HepG2 (cell line): ENCODE data around the gene SNX15. TPM values are rescaled to one million over a fixed set of nuclear protein-coding genes. Genes with fewer than 3 reads are reported as not detected.

Experiments
- ATAC-seq: fragments of 200-7000 bp; cut with Tn5 transposase; 3 replicates; pipeline ENCODE4 v1.9.1; 2020; ENCODE audit warnings: mild to moderate bottlenecking, moderate library complexity
- BruUV-seq: library from RNA; stranded (reverse); fragments of 400-500 nt; replicated peaks from 2 replicates; lab custom pipeline; 2021; lab: Mats Ljungman, UMichigan
- CTCF ChIA-PET: fragments of 300-600 bp; formaldehyde crosslinking; extraction: SDS; loops from one replicate; lab custom pipeline; 2021; ENCODE audit warnings: low total read pairs, inconsistent platforms, low intra/inter-chr PET ratio; lab: Yijun Ruan, JAX
- POLR2A ChIA-PET: fragments of 350-600 bp; sonication (Branson Sonifier 250); formaldehyde crosslinking; loops from one replicate; lab custom pipeline; 2020; ENCODE audit warnings: antibody characterized with exemption, inconsistent platforms; lab: Yijun Ruan, JAX
- DNase-seq: peaks from one replicate; pipeline ENCODE4 v3.0.0-alpha.2; 2015; ENCODE audit warnings: low spot score
- FAIRE-seq: peaks from 3 replicates; lab custom pipeline; 2011; peaks lifted over from hg19 to GRCh38; lab: Jason Lieb, UNC
- H2AFZ ChIP-seq: one replicate; pipeline ENCODE4 v1.6.1; 2011; ENCODE audit warnings: low read length, inconsistent platforms
- H3K27ac ChIP-seq: fragments of 300-600 bp; 3 replicates; pipeline ENCODE4 v1.8.0; 2011; ENCODE audit warnings: mixed run types, mild to moderate bottlenecking, mixed read lengths, low read length, inconsistent platforms; ENCODE audit not compliant: insufficient read depth; ENCODE audit errors: extremely low read length
- H3K27me3 ChIP-seq, 2 experiments: fragments of 200-600 bp in 1 of 2; 2 replicates in 1 of 2; 3 replicates in 1 of 2; pipeline versions ENCODE4 v1.6.0 to v1.8.0; 2011; ENCODE audit warnings: low read length in 2 of 2, mild to moderate bottlenecking in 2 of 2, moderate library complexity in 2 of 2, inconsistent platforms in 1 of 2; ENCODE audit not compliant: insufficient read depth in 2 of 2, control insufficient read depth in 1 of 2
- H3K36me3 ChIP-seq, 2 experiments: fragments of 200-600 bp in 1 of 2; replicated peaks in 1 of 2; 2 replicates in 1 of 2; 3 replicates in 1 of 2; pipeline versions ENCODE4 v1.5.1 to v1.8.0; 2011; ENCODE audit warnings: low read length in 2 of 2, inconsistent platforms in 1 of 2; ENCODE audit not compliant: insufficient read depth in 2 of 2, control insufficient read depth in 1 of 2
- H3K4me1 ChIP-seq: 2 replicates; pipeline ENCODE4 v1.5.1; 2012; ENCODE audit warnings: low read length, inconsistent platforms; ENCODE audit not compliant: insufficient read depth
- H3K4me2 ChIP-seq: 2 replicates; pipeline ENCODE4 v1.6.0; 2011; ENCODE audit warnings: low read depth, low read length, inconsistent platforms
- H3K4me3 ChIP-seq, 3 experiments: fragments of 200-600 bp in 1 of 3; sonication (generic), shearing (Covaris generic) in 1 of 3; replicated peaks in 1 of 3; 2 replicates each; pipeline ENCODE4 v1.5.1; 2011 to 2016; ENCODE audit warnings: low read length in 3 of 3, inconsistent platforms in 2 of 3, low read depth in 2 of 3, mild to moderate bottlenecking in 2 of 3, control low read depth in 1 of 3, mixed read lengths in 1 of 3; ENCODE audit not compliant: insufficient read depth in 1 of 3
- H3K79me2 ChIP-seq: one replicate; pipeline ENCODE4 v1.6.1; 2011; ENCODE audit warnings: low read length, inconsistent platforms; ENCODE audit not compliant: insufficient read depth
- H3K9ac ChIP-seq: 2 replicates; pipeline ENCODE4 v1.6.0; 2011; ENCODE audit warnings: mild to moderate bottlenecking, low read depth, low read length, inconsistent platforms; ENCODE audit not compliant: insufficient read depth
- H3K9me3 ChIP-seq: 2 replicates; pipeline ENCODE4 v1.5.1; 2012; ENCODE audit warnings: mild to moderate bottlenecking, low read length
- H4K20me1 ChIP-seq: 2 replicates; pipeline ENCODE4 v1.6.0; 2011; ENCODE audit warnings: inconsistent platforms, mild to moderate bottlenecking, low read length, moderate library complexity; ENCODE audit not compliant: insufficient read depth
- HNF4G ChIP-seq, 2 experiments: sonication (generic) in 1 of 2; formaldehyde crosslinking in 1 of 2; IDR thresholded peaks; 2 replicates each; pipeline versions ENCODE4 v1.4.0 to v1.6.1; 2011 to 2020; ENCODE audit warnings: borderline replicate concordance in 2 of 2, low read depth in 2 of 2, mild to moderate bottlenecking in 2 of 2, low read length in 1 of 2, missing genetic modification reagents in 1 of 2, moderate library complexity in 1 of 2
- NFKBIZ ChIP-seq: IDR thresholded peaks from 2 replicates; pipeline ENCODE4 v1.6.1; 2018; ENCODE audit warnings: missing genetic modification reagents, missing compliant biosample characterization
- PHF8 ChIP-seq: sonication (generic); formaldehyde crosslinking; IDR thresholded peaks from 2 replicates; pipeline ENCODE4 v1.5.0; 2020; ENCODE audit warnings: missing genetic modification reagents
- SIN3B ChIP-seq: fragments of 150-350 bp; IDR thresholded peaks from 2 replicates; pipeline ENCODE4 v1.6.1; 2014; ENCODE audit warnings: low read length
- ZFP1 ChIP-seq: IDR thresholded peaks from 2 replicates; pipeline ENCODE4 v1.6.1; 2016
- ZHX1 ChIP-seq: sonication (generic); formaldehyde crosslinking; IDR thresholded peaks from 2 replicates; pipeline ENCODE4 v1.8.1; 2022; ENCODE audit warnings: low read depth, mild to moderate bottlenecking, missing genetic modification reagents
- ZNF3 ChIP-seq: IDR thresholded peaks from 2 replicates; pipeline ENCODE4 v1.7.0; 2017; ENCODE audit warnings: inconsistent platforms
- ZNF512B ChIP-seq: sonication (generic); formaldehyde crosslinking; IDR thresholded peaks from 2 replicates; pipeline ENCODE4 v1.5.1; 2020; ENCODE audit warnings: missing genetic modification reagents, mild to moderate bottlenecking, borderline replicate concordance
- WGBS: methylation state at CpG from one replicate; pipeline ENCODE4 v1.1.6; 2017; ENCODE audit warnings: low lambda C conversion rate; 5-methylcytosine and 5-hydroxymethylcytosine counted together
- in situ Hi-C: cut with HindIII; loops from 2 replicates; pipeline ENCODE4 v1.10.0; 2017; ENCODE audit warnings: low pct_unique_long_range_greater_than_20kb; ENCODE audit not compliant: extremely low pct_ligation_motif_present
- intact Hi-C: fragments of 100-400 bp; cut with micrococcal nuclease; formaldehyde crosslinking; loops from one replicate; pipeline ENCODE4 v1.10.0; 2022; ENCODE audit not compliant: unreplicated experiment
- polyA plus RNA-seq, 8 experiments: library from polyadenylated mRNA; depleted of rRNA in 3 of 8; stranded (reverse) in 7 of 8; unstranded in 1 of 8; fragments of >200 nt; fragmentation: Illumina TruSeq in 4 of 8; extraction: Trizol in 4 of 8; gene quantifications; 2 replicates each; pipeline versions ENCODE4 v1.2.1 to v1.2.3, GENCODE V29; 2011 to 2016; ENCODE audit warnings: low read depth in 4 of 8, missing spikeins in 1 of 8, mixed read lengths in 1 of 8; ENCODE audit not compliant: insufficient read depth in 1 of 8
- total RNA-seq, 5 experiments: library from RNA; depleted of rRNA; stranded (reverse); fragments of >200 nt; fragmentation: Illumina TruSeq; extraction: Trizol; gene quantifications; 2 replicates each; pipeline ENCODE4 v1.2.3, GENCODE V29; 2016; ENCODE audit warnings: low read depth in 1 of 5
- TF ChIP-seq, protein P1 (sequence below): sonication (generic); formaldehyde crosslinking; IDR thresholded peaks from 2 replicates; pipeline ENCODE4 v1.8.0; 2022; ENCODE audit warnings: missing genetic modification reagents, mild to moderate bottlenecking, inconsistent platforms, borderline replicate concordance
- TF ChIP-seq, protein P2 (sequence below): sonication (generic); formaldehyde crosslinking; IDR thresholded peaks from 2 replicates; pipeline ENCODE4 v1.4.0; 2020; ENCODE audit warnings: missing genetic modification reagents

The SNX15 gene
- total and polyA plus RNA-seq, 2 of the 13 experiments (the other 11 are each of a cell fraction or from before 2014, with no cell fraction given), result 19.1 to 22.6 TPM

GRCh38 chr11:65057526-65057925, 30.3 kb downstream of the SNX15 start:
- CTCF ChIA-PET, result no interaction called here
- Histone ChIP-seq H3K9me3 (no peaks in the 10 kb centered on the region), H3K4me2 (peak overlapping the region; percentile 82), H3K27me3 (no peaks in the 10 kb centered on the region), H2AFZ (no peak overlapping the region)
- no peak for ATAC-seq
- no peak for DNase-seq
- BruUV-seq, result no TSS peak
- no peak for FAIRE-seq
- intact Hi-C loops, result no loop called here
- TF ChIP-seq ZNF3 (peak; percentile 92), PHF8 (0 out of 2 replicates have a peak, but pooled peaks have one; percentile 3), ZHX1 (CRISPR knock-in tag) (no peak), HNF4G (IDR thresholded peaks at IDR 0.05; ENCODE audit: borderline replicate concordance, low read depth, low read length) (no peak), HNF4G (CRISPR knock-in tag; IDR thresholded peaks at IDR 0.05; ENCODE audit: borderline replicate concordance, low read depth) (no peak), SIN3B (no peak), ZFP1 (CRISPR knock-in tag) (no peak), NFKBIZ (no peak), ZNF512B (CRISPR knock-in tag) (no peak)
- TF ChIP-seq, protein P1, sequence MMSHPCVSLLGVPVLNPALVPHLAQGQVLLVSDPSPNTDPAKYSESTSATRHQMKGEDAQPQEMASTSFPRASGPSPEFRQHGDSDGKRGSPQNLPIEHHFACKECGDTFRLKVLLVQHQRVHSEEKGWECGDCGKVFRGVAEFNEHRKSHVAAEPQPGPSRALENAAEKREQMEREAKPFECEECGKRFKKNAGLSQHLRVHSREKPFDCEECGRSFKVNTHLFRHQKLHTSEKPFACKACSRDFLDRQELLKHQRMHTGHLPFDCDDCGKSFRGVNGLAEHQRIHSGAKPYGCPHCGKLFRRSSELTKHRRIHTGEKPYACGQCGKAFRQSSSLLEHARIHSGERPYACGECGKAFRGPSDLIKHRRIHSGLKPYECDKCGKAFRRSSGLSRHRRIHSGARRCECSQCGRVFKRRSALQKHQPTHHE (CRISPR knock-in tag), result no peak
- TF ChIP-seq, protein P2, sequence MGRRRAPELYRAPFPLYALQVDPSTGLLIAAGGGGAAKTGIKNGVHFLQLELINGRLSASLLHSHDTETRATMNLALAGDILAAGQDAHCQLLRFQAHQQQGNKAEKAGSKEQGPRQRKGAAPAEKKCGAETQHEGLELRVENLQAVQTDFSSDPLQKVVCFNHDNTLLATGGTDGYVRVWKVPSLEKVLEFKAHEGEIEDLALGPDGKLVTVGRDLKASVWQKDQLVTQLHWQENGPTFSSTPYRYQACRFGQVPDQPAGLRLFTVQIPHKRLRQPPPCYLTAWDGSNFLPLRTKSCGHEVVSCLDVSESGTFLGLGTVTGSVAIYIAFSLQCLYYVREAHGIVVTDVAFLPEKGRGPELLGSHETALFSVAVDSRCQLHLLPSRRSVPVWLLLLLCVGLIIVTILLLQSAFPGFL, result no peak
- TF ChIP-seq, all 625 proteins: peak for 2
- Histone ChIP-seq H4K20me1 (no peaks in the 10 kb centered on the region), H3K4me3 (peak overlapping the region; percentile 32 to 75 (median 57); a peak in 5 of 6 replicates), H3K27ac (peak overlapping the region; percentile 24), H3K79me2 (no peaks in the 10 kb centered on the region), H3K9ac (peak overlapping the region; percentile 42), H3K36me3 (no peaks in the 10 kb centered on the region), H3K4me1 (peaks cover 58% of the 10 kb centered on the region)
- POLR2A ChIA-PET, result interaction anchor here (0.6 to 4.1 kb wide), 6 partner anchors 11 to 113 kb away, joined by 3 to 39 read pairs (median 4); partner anchors contain the start of genes SAC3D1 and SPDYC
- in situ Hi-C loops, result no loop called here
- 84% methylated on average over 7 of the region's 7 CpGs for WGBS
